ENCODE measurements around the gene SSPN.

- TF ChIP-seq POLR2AphosphoS5 (IDR thresholded peaks at IDR 0.05; ENCODE audit: low read depth, low read length): no peak
- TF ChIP-seq POLR2A (IDR thresholded peaks at IDR 0.05; ENCODE audit: low read depth, low read length): no peak
- no peak for TF ChIP-seq TAF1 (IDR thresholded peaks at IDR 0.05; ENCODE audit: borderline replicate concordance, low read depth, low read length)
Observed at GRCh38 chr12:26172946-26173552, 22.3 kb upstream of the SSPN start.

Measured in GM12892 (cell line).